GM12864 (cell line): ENCODE measurements around the gene MUSK.

Experiments used
- DNase-seq: peaks from one replicate; pipeline ENCODE4 v3.0.0-alpha.2; 2011; ENCODE audit warnings: low read depth
- H3K4me3 ChIP-seq: 2 replicates; pipeline ENCODE4 v1.5.1; 2011; ENCODE audit warnings: mild to moderate bottlenecking, low read depth, low read length, control low read depth
- TF ChIP-seq, protein P1 (sequence below): IDR thresholded peaks from 2 replicates; pipeline ENCODE4 v1.5.1; 2011; ENCODE audit warnings: low read depth, mild to moderate bottlenecking, moderate library complexity, low read length, control low read depth, inconsistent platforms; ENCODE audit errors: missing control alignments

Gene MUSK

DNA sequence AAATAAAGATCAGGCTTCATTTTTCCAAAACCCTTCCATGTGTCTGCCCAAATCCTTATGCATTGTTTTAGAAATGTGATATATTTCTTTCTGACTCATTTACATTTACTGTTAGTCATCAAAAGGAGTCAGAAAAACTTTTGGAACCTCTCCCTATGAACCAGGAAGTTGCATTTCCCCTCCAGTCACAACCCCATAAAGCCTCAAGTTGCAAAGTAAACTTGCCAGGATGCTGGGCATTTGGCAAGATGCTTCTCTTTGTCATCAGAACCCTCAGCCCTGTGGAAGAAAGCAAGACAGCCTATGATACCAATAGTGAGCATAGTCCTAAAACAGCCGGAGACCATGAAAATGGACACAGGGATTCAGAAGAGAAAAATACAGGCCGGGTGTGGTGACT lies 84.2 kb downstream of the MUSK start:
- TF ChIP-seq, protein P1, sequence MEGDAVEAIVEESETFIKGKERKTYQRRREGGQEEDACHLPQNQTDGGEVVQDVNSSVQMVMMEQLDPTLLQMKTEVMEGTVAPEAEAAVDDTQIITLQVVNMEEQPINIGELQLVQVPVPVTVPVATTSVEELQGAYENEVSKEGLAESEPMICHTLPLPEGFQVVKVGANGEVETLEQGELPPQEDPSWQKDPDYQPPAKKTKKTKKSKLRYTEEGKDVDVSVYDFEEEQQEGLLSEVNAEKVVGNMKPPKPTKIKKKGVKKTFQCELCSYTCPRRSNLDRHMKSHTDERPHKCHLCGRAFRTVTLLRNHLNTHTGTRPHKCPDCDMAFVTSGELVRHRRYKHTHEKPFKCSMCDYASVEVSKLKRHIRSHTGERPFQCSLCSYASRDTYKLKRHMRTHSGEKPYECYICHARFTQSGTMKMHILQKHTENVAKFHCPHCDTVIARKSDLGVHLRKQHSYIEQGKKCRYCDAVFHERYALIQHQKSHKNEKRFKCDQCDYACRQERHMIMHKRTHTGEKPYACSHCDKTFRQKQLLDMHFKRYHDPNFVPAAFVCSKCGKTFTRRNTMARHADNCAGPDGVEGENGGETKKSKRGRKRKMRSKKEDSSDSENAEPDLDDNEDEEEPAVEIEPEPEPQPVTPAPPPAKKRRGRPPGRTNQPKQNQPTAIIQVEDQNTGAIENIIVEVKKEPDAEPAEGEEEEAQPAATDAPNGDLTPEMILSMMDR, result no peak
- H3K4me3 ChIP-seq, result no peak overlapping the region
- DNase-seq, result no peak

DNA sequence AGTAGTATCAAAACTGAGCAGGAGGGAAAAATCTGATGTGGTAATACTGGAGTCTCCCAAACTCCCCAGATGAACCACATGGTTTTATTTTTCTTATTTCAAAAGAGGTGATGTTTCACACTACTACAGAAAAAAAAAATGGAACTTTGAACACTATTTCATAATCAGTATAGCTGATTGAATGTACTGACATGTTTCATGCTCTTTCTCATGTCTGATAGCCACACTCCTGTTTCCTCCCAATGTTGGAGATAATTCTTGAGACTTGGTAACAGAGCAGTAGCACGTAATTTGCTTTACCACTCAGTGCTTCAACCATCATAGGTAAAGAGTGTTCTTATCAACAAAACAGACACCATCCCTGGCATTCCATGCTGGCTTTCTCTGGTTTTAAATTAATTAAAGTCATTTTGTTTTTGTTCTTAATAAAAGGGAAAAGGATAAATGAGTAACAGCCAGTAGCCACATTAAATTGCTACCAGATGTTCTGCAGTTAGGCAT lies 85.2 kb downstream of the MUSK start:
- TF ChIP-seq, protein P1, result no peak
- no peak overlapping the region for H3K4me3 ChIP-seq
- no peak for DNase-seq

DNA sequence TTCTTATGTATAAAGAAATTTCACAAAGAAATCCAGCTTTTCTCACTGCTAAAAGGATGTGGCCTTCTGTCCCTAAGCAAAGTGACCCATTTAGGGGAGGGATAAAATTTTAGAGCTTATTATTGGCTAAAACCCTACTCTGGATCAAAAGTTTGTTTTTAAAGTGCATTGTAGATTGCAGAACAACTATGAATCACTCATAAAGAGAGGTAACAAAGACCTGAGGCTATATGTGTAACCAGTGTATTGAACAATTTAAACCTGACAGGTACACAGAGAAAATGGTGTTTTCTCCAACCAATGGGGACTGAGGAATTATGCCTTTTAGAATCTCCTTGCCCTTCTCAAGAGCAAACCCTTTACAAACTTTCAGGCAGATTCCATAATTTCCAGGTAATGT lies 86.6 kb downstream of the MUSK start:
- DNase-seq, result no peak
- TF ChIP-seq, protein P1, result no peak
- no peak overlapping the region for H3K4me3 ChIP-seq

DNA sequence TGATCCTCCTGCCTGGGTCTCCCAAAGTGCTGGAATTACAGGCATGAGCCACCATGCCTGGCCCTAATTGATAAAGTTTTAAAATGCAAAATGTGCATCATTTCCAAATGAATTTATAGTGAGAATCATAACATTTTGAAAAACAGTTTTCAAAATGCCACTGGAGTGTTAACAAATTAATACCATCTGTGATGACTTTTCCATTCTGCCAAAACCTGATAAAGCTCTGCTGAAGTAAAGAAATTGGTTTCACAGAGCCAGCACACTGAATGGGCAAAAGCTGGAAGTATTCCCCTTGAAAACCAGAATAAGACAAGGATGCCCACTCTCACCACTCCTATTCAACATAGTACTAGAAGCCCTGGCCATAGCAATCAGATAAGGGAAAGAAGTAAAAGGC lies 89.6 kb downstream of the MUSK start:
- no peak for DNase-seq
- TF ChIP-seq, protein P1, result no peak
- no peak overlapping the region for H3K4me3 ChIP-seq

DNA sequence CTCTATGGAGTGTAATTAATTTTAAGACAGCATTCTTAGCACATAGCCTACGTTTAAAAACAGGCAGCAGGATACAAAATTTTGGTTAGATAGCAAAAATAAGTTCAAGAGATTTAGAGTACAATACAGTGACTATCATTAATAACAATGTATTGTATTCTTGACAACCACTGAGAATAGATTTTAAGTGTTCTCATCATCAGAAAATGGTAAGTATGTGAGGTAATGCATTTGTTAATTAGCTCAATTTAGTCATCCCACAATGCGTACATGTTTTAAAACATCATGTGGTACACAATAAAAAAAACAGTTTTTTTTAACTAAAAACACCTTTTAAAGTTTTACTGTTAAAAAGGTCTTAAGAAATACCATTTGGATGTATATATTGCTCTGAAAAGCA lies 94.2 kb downstream of the MUSK start:
- DNase-seq, result no peak
- TF ChIP-seq, protein P1, result no peak
- no peak overlapping the region for H3K4me3 ChIP-seq

DNA sequence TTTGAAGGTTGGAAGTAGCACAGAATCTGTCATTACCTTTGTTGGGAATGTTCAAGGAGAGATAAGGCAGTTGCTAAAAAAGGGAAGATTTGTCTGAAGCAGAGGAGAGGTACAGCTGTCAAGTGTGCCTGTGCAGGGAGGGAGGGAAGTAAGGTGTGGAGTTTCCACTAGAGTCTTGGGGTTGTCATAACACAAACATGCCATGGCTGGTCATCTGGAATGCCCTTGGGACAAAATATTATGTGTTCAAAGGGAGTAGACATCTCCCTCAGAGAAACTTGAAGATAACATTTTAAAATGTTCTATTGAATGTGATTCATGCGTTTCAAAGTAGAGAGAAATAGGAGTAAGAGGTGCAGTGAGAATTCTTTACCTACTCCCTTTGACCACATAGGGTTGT lies 95.0 kb downstream of the MUSK start:
- no peak for DNase-seq
- TF ChIP-seq, protein P1, result no peak
- no peak overlapping the region for H3K4me3 ChIP-seq

DNA sequence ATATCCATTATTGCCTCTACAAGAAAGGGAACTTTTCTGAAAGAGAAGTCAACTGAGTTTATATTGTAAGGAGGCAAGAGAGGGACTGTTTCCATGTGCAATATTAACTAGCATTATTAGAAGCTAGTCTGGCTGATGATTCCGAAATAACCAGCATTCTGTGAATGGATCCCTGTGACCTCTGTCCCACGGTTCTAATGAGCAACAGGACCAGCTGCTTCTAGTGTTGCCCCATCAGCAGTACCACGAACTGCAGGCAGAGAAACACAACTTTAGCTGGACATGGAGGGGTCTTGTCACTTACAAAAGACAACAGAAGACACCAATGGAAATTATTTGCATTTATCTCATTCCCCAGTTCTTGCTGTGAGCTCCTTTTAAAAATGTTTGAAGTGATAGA lies 95.4 kb downstream of the MUSK start:
- TF ChIP-seq, protein P1, result no peak
- DNase-seq, result no peak
- H3K4me3 ChIP-seq, result no peak overlapping the region
